ENCODE results near the gene XPC.

XPC gene

GRCh38 chr3:14146381-14147065 is 31.9 kb downstream of the XPC start:
- no peak for DNase-seq

- DNase-seq = no peak
These were observed 32.6 kb downstream of the XPC start for GRCh38 chr3:14145670-14146380.

DNA sequence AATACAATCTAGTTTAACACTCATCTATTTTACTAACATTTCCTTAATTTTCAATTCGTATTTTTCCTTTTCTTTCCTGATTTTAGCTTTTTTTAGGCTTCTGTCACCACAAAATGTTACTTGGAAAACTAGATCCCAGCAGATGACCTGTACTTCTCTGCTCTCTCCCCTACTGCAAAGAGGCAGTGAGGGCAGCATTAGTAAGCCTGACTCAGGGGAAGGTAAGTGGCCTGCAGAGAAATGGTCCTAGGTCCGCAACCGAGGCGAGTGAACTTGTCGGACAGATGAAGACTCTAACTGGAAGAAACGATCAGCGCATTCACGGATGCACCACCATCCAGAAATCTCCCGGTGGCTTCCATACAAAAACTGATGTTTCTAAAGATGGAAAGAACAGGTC is 33.2 kb downstream of the XPC start:
- DNase-seq = no peak

DNA sequence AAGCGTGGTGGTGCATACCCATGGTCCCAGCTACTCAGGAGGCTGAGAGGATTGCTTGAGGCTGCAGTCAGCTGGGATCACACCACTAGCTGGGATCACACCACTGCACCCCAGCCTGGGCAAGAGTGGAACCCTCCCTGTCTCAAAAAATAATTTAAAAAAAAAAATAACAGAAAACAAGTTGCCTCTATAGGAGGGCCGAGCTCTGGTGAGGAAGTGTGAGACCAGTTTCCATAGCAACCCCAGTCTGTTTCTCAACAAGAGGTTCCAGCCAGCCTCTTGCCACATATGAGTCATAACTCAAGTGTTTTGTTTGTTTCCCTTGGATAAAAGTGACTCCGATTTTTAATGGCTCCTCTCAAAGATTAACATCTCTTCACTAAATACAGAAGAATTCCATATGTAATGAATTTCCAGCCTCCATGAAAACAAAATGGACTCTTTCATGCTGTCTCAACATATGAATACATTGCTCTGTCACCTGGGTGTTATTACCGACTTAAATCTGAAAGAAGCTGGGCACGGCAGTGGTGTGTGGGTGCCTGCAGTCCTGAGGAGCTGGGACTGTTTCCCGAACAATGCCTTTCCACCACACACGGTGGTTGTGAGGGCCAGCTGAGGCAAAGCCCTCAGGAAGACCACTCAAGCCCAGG is 33.9 kb downstream of the XPC start:
- DNase-seq = peak; percentile 22

DNA sequence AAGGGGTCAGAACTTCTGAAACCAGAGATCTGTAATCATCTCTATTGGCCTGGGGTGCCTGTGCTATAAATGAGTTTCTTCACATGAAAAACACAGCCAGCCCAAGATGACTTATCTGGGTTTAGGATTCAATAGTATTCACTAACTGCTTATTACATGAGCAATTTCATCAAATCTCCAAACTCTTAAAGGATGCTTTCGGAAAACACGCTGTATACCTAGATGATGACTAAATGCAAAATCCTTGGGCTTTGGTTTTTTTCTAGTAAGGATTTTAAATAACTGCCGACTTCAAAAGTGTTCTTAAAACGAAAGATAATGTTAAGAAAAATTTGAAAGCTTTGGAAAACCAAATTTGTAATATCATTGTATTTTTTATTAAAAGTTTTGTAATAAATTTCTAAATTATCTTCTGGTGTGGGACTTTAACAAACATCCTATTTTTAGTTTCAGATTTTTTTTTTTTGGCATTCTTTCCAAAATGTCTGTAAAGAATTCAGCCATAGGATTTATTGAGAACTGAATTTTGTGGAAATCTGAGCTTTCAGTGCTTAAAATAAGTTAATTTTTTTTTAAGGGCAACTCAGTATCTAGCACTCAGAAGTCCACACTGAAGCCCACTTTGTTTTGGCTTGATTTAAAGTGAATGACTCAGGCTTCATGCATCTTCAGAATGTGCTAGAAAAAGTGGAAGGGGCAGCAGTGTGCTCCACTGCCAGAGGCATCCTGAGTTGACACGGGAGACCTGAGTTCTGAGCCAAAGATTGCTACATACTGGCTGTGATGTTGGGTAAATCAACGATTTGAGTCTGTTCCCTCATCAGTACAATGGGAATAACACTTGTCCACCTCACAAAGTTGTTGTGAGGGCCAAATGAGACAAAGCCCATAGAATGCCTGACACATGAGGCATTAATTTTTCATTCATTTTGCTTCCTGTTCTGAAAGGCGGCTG is 34.9 kb downstream of the XPC start:
- DNase-seq = no peak

DNA sequence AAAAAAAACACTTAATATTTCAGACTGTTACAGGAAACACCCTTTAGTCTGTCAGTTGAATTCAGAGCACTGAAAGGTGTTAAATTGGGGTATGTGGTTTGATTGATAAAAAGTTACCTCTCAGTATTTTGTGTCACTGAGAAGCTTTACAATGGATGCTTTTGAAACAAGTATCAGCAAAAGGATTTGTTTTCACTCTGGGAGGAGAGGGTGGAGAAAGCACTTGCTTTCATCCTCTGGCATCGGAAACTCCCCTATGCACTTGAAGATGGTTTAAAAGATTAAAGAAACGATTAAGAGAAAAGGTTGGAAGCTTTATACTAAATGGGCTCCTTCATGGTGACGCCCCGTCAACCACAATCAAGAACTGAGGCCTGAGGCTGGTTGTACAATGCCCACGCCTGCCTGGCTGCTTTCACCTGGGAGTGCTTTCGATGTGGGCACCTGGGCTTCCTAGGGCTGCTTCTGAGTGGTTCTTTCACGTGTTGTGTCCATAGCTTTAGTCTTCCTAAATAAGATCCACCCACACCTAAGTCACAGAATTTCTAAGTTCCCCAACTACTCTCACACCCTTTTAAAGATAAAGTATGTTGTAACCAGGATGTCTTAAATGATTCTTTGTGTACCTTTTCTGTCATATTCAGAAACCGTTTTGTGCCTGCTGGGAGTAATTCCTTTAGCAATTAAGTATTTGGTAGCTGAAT is 35.7 kb downstream of the XPC start:
- DNase-seq = peak; percentile 34

DNA sequence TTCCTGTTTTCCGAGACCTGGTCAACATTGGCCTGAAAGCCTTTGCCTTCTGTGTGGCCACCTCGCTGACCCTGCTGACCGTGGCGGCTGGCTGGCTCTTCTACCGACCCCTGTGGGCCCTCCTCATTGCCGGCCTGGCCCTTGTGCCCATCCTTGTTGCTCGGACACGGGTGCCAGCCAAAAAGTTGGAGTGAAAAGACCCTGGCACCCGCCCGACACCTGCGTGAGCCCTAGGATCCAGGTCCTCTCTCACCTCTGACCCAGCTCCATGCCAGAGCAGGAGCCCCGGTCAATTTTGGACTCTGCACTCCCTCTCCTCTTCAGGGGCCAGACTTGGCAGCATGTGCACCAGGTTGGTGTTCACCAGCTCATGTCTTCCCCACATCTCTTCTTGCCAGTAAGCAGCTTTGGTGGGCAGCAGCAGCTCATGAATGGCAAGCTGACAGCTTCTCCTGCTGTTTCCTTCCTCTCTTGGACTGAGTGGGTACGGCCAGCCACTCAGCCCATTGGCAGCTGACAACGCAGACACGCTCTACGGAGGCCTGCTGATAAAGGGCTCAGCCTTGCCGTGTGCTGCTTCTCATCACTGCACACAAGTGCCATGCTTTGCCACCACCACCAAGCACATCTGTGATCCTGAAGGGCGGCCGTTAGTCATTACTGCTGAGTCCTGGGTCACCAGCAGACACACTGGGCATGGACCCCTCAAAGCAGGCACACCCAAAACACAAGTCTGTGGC is 36.6 kb downstream of the XPC start:
- no peak for DNase-seq

- DNase-seq = no peak
These were observed 37.3 kb downstream of the XPC start for GRCh38 chr3:14141144-14141543.

DNA sequence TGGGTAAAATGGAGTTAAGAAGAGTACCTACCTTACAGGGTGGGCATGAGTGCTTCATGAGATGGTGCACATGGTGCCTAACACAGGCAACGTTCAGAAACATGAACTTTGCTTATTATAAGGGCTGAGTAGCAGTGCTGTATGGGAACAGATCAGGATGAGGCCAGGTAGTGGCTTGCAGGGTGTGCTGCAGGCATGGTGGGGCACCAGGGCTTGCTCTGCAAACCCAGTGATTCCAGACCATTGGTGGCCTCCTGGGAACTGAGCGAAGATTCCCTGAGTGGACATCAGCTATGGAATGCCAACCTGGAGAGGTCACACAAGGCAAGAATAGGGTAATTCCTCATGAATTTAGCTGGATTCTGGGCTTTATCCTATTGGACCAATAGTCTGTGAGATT is 37.7 kb downstream of the XPC start:
- DNase-seq = no peak

GRCh38 chr3:14139771-14140170 is 38.6 kb downstream of the XPC start:
- no peak for DNase-seq

- no peak for DNase-seq
These were observed 39.3 kb downstream of the XPC start for GRCh38 chr3:14138878-14139655.

GRCh38 chr3:14138109-14138877 is 40.1 kb downstream of the XPC start:
- no peak for DNase-seq

DNA sequence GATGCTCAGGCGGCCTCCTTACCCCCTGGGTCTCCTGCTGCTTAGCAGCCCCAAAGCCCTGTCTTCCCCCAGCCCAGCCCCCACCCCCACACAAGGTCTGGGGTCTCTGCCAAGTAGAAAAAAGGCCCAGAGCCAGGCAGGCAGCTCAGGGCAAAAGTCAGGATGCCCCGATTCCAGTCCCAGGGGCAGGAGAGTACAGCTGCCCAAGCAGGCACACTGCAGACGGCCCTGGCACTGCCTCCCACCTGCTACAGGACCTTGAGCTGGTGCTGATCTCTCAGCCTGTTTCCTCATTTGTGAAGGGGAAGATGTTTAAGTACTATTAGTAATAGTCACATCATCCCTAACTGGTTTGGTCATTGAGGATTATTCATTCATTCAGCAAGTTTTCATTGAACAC is 41.0 kb downstream of the XPC start:
- DNase-seq = no peak

DNA sequence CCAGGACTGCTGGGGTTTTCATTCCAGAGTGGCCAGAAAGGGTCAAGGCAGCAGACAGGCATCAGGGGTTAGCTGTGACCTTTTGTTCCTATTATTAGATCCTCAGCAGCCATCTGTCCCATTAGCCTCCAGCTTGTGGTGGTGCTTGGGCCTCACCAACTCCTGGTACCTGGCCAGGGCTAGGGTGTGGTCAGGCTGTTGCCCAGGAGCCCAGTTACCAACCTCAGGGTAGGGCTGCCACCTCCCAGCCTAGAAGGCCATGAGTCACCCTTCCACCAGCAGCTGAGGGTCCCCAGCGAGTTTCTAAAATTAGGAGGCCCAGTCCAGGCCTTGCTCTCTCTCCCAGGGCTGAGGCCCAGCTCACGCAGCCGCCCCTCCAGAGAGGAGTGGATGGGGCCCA is 41.4 kb downstream of the XPC start:
- DNase-seq = no peak

DNA sequence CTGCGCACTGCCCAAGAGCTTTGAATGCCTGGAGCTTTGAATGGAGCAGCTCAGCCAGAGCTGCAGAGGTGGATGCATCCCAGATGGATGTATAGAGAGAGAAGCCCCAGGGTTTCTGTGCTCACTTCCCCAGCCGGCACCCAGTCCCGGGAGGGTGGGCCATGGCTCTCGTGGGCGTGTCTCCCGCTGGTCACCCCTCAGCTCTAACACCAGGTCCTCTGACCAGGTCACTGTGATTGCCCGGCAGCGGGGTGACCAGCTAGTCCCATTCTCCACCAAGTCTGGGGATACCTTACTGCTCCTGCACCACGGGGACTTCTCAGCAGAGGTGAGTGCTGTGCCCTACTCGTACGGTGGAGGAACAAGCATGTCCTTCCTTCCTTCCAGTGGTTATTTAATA is 42.8 kb downstream of the XPC start:
- no peak for DNase-seq

- DNase-seq = no peak
These were observed 44.1 kb downstream of the XPC start for GRCh38 chr3:14134291-14134690.

DNA sequence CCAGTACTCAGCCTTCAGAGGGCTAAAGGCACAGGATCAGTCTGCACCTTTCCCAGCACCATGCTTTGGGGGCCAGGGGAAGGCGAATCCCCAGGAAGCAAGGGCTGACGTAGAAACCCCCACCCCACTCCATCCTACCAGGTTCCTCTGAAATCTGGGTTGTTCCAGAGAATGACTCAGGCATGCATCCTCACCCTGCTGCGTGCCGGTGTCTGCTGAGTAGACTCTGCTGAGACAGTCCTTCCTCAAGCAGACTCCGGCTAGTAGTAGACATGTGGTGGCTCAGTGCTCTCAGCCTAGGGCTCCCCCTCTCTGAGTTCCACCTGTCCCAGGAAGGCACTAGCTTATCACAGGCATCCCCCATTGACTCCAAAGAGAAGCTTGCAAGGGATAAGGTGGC is 44.5 kb downstream of the XPC start:
- no peak for DNase-seq

- DNase-seq = no peak
These were observed 45.1 kb downstream of the XPC start for GRCh38 chr3:14133188-14133800.

DNA sequence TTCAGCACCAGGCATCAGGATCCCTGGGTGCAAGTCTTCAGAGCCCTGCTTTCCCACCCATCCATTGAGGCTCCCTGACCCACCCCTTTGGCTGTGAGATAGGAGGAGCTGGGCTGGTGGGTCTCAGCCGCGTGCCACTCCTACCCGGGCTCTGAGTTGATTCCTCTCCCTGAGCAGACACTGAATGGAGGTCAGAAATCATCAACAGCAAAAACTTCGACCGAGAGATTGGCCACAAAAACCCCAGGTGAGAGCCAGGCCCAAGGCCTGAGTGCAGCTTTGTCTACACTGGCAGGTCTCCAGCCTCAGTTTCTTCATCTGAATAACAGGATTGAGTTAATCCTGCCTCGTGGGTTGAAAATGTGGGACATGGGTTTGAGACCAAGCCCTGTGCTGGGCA is 45.7 kb downstream of the XPC start:
- DNase-seq = no peak

DNA sequence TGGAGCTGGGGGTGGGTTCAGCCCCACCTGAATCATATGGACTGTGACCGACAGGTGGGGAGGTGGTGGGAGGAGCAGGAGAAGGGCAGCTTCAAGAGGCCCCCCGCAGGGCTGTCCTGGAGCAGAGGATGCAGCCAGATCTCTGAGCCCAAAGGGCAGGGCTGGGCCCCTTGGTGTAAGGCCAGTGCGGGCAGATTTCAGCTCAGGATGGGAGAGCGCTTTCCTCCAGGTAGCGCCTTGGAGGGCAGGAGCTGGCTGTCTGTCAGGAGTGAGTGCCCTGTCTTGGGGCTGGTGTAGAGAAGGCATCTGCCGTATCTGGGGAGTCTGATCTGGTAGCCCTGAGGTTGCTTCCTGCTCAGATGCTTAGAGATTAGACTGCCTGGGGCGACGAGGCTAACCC is 46.3 kb downstream of the XPC start:
- no peak for DNase-seq

Data from stimulated activated CD4-positive, alpha-beta T cell treated with anti-CD3 and anti-CD28 coated beads, Interleukin-12 subunit alpha, Interleukin-12 subunit beta, amount 100 ng/mL, for 4 hours (primary cell).